CD4-positive, alpha-beta T cell treated with Interleukin-2 at 100 ng/mL for 4 hours (primary cell): ENCODE results near the gene CASTOR1.

Experiments used
- DNase-seq: peaks from one replicate; pipeline ENCODE4 v3.0.0-alpha.2; 2020; ENCODE audit warnings: low spot score

The CASTOR1 gene

DNA sequence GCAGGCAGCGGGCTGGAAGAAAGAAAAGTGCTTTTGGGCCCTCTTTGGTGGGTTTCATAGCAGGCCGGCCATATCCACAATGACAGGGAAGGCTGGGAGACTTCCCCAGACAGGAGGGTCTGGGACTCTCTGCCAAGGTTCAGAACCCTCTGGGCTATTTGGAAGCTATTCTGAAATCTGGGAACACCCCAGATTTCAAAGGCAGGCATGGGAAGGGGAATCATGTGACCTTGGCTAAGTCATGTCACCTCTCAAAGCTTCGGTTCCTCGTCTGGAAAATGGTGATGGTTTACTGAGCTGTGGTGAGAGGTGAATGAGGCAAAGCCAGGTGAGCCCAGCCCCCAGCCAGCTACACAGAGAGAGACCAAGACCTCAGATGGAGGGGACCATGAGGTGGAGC, 4.6 kb downstream of the CASTOR1 start:
- no peak for DNase-seq

DNA sequence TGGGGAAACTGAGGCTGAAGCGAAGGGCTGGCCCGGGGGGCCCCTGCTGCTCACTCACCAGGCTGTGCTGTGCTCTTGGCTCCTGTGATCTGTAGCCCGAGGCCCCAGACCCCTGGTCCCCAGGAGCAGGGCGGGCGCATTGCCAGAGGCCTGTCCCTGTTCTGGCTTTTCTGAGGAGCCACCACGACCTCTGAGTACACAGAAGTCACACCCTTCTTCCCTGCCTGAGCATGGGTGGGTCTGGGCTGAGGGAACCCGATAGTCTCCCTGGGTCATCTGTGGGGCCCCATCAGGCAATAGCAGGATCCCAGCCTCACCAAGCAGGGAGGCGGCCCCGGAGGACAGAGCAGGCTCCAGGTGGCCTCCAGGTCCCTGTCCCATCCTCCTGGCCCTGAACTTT, 5.1 kb downstream of the CASTOR1 start:
- no peak for DNase-seq

DNA sequence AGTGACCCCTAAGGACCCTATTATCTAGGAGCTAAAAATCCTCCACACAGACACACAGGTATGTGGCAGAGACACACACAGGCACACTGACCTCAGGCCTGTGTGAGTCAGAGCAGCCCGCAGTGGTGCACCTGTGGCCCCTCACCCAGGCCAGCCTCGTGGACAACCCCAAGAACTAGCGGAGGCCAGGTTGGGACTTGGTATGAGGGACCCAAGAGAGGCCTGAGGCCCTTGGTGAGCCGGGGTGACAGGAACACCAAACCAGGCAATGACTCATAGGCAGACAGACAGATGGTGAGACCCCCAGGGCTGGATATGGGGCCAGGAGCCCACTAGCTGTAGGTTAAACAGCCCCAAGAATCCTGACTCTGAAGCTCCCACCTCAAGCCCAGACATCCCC, 6.0 kb downstream of the CASTOR1 start:
- DNase-seq = no peak

DNA sequence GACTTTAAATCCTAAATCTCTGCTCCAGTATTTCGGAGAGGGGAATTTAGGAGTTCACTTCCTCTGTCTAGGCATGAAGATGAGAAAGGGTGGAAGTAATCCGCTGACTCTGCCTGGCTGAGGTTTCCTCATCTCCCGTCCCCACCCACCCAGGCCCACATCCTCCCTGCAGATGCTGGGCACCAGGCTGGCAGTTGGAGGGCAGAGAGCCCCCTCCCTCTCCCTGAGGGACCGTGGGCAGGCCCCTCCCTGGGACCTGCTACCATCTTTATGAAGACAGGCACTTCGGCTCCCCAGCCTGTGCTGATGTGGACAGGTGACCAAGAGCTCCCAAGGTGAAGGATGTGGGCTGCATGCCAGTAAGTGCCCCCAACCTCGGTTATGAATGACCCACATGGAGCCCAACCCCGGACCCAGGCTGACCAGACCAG, 6.7 kb downstream of the CASTOR1 start:
- no peak for DNase-seq

DNA sequence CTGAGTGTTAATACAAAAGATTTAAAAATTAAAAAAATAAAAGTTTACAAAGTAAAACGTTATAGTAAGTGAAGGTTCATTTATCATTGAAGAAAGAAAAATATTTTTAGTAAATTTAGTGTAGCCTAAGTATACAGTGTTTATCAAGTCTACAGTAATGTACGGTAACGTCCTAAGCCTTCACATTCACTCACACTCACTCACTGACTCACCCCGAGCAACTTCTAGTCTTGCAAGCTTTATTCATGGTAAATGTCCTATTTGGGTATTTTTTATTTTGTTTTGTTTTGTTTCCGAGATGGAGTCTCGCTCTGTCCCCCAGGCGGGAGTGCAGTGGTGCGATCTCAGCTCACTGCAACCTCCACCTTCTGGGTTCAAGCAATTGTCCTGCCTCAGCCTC, 8.8 kb downstream of the CASTOR1 start:
- no peak for DNase-seq

DNA sequence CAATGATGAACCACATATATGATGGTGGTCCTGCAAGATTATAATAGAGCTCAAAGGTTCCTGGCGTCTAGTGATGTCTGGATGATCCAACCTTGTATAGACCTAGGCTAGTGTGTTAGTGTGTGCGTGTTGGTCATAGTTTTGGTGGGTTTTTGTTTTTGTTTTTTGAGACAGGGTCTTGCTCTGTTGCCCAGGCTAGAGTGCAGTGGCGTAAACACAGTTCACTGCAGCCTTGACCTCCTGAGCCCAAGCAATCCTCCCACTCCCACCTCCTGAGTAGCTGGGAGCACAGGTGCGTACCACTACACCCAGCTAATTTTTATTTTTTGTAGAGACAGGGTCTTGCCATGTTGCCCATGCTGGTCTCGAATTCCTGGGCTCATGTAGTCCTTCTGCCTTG, 9.4 kb downstream of the CASTOR1 start:
- DNase-seq = no peak

DNA sequence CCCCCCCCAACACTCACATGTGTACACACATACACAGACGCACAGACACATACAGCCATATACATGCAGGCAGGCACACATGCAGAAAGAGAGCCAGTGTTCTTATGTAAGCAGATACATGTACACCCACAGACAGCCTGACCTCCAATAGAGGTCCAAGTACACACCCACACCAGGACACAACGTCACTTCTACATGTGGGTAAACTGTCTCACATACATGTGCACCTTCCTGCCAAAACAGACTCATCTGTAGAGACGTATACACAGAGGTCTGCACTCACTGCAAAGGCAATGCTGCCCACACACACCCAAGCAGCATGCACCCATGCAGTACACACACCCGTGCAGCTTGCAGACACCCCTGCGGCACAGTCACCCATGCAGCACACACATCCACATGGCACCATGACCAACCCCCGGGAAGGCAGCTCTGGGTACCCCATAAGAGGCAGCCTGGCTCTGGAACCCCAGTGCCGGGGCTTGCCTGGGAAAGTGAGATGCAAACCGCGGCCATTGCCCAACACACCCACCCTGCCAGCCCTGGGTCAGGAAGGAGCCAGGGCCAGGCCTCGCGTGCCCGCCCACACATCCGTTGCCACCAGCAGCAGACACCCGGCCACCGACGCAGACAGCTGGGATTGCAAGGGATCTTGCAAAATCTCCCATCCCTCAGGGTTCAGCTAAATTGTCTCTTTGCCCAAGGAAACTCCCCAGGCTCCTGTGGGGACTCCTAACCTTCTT, 10.1 kb downstream of the CASTOR1 start:
- DNase-seq = no peak

DNA sequence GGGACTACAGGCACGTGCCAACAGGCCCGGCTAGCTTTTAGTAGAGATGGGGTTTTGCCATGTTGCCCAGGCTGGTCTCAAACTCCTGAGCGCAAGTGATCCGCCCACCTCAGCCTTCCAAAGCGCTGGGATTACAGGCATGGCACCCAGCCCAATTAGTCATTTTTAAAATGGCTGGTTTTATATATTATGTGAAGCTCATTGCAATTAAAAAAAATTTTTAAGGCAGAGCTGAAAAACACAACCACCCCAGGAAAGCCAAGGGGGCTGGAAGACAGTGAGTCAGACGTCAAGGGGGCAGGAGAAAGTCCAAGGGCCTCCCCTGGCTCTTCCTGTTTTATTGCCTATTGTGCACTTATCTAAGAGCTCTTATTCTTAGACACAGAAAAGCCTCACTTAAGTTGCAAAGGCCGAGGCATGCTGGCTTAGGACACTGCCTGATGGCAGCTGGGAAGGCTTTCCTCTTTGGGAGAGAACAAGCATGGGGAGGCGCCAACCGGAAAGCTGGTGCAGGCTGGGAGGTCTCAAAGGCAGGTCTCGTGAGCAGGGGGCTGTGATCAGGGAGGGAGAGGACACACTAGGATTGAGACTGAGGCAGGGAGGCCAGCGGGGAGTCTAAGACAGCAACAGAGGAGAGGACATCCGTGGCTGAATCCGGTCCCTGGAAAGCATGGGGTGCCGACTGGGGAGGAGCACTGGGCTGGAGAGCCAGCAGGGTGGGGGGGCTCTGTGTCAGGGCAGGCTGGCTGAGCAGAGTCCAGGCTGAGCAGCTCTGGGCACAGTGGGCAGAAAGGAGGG, 11.6 kb downstream of the CASTOR1 start:
- DNase-seq = no peak

DNA sequence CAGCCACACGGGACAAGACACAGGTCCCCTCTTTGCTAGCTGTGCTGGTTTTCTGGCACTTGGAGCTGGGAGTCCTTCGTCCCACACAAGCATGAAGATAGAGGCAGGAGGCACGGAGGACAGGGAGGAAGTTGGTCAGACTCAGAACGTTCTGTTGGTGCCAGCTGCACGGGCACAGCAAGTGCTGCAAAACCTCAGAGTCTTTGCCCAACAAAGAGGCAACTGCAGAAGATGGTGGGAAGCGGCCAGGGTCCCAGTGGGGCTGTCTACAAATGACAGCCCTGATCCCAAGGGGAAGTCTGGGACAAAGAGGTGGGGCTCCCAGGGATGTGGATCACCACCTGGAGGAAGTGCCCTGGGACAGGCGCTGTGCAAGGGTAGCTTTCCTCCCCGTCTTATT, 13.3 kb downstream of the CASTOR1 start:
- DNase-seq = no peak

DNA sequence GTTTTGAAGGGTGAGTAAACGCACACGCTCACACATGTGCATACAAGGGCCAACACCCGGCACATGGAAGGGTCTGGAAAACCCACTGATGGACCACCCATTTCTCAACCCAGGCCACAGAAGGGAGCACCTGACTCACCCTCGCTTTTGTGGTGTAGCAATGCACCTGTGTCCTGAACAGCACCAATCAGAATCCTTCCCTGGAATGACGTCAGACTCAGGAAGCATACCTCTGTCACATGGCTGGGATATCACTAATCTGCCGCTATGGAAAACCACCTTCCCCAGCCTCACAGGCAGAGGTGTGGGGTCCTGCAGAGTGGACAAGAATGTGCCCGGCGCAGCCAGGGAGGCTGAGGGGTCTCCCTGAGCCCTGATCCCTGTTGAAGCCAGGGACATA, 13.7 kb downstream of the CASTOR1 start:
- peak; percentile 53 for DNase-seq

DNA sequence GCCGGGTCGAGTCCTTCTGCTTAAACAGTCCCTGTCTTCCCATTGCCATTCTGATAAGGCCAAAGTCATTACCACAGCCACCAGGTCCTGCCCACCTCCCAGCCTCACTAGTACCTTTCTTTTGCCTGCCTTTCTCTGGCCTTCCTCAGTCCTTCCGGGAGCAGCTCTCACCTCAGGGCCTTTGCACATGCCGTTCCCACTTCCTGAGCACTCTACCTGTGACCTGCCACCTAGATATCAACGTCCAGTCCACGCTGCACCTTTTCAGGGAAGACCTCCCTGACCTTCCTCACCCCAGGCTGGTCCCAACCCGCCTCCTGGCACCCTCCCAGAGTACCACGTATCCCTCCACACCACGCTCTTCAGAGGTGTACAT, 14.9 kb downstream of the CASTOR1 start:
- no peak for DNase-seq

DNA sequence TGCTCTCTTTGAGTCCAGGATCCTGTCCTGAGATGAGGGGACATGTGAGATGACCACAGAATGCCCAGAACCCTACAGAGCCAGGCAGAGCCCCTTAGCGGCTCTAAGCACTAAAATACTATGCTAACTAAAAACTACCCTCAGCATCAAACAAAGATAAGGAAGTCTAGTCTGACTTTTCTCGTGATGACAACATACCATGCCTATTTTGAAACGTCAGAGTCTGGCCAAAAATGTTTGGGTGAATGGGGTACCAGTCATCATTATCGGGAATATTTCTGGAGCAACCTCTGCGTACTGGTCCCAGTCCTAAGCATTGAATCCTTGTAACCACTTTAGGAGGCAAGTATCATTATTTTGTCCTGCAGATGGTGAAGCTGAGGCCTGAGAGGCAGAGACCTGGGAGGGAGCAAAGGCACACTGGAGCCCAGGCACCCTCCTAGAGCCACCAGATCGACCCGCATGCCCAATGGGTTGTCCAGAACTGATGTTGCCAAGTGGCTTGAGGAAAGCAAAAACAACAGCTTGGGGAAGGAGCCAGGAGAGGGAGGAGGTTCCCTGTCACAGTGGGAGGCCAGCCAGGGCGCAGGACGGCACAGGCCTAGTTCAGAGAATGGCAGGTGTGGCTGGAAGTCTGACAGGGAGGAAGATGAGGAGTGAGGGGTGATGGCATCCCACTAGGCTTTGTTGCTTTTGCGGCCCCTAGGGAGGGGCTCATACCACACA, 15.4 kb downstream of the CASTOR1 start:
- DNase-seq = no peak

DNA sequence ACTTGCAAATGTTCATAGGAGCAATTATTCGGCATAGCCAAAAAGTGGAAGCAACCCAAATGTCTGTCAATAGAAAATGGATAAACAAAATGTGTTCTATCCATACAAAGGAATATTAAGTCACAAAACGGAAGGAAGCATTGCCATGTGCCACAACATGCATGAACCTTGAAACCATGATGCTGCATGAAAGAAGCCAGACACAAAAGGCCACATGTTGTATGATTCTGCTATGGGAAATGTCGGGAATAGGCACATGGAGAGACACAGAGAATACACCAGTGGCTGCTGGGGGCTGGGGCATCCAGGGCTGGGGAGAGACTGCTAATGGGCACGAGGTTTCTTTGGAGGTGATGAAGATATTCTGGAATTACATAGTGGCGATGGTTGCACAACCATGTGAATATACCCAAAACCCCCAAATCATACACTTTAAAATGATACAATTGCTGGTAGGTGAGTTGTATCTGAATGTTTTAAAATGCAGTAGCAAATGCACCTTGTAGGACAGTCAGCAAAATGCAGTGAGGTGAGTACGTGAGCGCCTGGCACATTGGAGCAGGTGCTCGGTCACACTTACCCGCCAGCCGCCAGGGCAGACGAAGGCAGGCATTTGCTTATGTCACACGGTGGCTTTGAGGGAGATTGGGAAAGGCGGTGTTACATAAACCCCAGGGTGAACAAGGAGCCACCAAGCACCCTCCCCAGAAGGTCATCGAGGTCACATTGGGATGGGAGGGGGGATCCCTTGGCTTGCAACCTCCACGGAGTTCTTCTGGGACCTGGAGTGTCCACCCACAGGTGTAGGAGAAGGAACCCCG, 16.3 kb downstream of the CASTOR1 start:
- DNase-seq = no peak

DNA sequence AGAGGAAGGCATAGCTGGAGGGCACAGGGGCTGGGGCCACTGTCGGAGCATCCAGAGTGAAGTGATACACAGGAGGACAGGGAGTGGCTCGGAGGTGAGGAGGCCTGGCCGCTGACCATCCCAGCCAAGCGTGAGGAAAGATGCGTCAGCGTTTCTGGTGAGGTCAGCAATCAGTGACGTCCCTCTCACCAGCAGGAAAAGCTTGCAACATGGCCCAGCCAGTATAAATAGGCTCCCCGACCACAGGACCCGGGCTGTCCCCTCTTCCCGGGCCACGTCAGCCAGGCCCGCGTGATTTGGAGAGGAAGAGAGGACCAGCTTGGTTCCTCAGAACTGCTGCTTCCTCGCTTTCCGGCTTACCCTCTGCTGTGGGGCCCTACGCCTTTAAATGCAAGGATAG, 18.5 kb downstream of the CASTOR1 start:
- peak; percentile 12 for DNase-seq

DNA sequence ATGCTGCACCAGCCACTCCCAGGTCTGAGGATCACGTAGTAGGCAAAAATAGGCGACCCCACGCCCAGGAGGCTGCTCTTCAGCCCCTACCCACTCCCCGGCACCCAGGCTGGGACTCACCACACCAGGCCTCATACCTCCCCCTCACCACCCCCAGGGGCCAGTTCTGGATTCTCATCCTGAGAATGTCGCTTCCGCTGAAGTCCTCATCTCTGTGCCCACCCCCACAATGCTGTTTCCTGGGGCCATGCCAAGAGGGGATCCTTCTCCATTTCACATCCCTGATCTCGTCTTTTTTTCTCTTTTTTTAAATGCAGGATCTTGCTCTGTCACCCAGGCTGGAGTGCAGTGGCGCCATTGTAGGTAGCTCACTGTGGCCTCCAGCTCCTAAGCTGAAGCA, 21.0 kb downstream of the CASTOR1 start:
- no peak for DNase-seq

DNA sequence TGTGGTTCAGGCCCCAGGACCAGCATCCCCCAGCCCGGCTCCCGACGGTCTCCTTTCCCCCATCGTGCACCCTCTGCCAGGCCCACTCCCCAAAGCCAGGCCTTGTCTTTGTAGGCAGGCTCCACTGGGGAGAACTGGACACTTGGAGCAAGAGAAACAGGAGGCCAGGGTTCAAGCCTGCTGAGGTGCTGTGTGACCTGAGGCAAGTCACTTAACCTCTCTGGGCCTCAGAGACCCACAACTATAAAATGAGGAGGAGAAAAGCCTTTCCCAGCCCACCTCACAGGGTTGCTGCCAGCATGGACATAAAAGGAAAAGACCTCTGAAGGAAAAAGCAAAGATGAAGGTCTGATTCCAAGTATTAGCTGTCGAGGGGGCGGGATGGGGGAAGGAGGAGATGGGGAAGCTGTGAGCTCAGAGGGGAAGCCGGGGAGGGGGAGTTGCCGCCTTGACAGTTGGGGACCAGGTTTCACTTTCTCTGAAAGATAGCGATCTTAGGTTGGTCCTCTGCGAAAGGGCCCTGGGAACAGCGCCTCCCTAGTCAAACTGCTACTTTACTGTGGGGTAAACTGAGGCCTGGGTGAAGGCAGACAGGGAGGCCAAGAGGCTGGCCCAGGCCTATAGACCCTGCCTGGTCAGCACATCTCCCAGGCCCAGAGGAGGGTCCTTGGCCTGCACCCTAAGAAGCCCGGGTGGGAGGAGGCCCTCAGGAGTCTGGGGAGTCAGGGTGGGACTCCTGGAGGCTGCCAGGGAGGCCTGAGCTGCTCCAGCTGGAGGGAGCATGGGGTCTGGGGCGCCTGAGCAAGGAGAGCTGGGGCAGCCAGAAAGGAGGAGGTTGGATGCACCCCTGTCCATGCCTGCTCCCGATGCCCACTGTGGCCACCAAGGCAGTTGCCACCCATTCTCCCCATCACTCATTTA, 21.7 kb downstream of the CASTOR1 start:
- DNase-seq = peak; percentile 65

DNA sequence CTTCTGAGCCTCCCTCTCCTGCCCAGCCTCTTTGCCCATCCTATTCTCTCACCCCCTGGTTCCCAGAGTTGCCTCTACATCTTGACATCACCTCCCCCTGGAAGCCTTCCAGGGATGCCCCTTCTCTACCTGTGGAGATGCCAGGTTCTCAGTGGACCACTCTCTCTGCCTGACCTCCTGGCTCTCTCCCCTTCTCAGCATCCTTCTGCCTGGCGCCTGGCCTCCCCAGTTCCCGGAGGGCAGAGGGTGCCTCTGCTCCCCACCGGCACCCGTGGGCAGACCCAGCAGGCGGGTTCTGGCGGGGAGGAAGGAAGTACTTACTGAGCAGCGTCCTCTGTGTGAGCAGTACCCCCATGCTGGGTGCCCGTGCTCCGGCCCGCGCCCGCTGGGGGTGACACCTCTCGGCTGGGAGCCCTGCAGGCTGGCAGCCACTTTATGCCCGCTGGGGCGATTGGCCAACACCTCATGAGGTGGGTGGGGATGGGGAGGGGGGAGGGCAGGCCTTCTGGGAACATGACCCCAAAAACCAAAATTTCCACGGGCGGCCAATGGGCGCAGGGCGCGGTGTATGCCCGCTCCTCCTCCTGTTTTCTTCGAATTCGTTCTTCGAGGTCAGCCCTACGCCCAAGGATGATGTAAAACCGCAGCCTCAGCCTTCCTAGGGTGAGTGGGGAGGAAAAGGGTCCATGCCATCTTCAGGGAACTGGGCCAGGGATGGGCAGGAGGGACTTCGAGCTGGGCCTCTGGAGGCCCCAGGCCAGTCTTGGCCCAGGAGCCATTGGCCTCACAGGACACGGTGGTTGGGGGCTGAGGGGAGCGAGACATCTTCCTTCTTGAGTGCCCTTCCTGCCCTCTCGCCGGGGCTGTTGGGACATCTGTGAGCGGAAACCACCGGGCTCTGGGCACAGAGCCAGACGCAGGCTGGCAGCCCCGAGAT, 22.6 kb downstream of the CASTOR1 start, which contains the start of gene OSM:
Gene OSM (minus strand): TSS at position 407 of the 937 bp plus-strand sequence. CDS start 52 bp downstream, at position 355.
- DNase-seq = peak; percentile 84

DNA sequence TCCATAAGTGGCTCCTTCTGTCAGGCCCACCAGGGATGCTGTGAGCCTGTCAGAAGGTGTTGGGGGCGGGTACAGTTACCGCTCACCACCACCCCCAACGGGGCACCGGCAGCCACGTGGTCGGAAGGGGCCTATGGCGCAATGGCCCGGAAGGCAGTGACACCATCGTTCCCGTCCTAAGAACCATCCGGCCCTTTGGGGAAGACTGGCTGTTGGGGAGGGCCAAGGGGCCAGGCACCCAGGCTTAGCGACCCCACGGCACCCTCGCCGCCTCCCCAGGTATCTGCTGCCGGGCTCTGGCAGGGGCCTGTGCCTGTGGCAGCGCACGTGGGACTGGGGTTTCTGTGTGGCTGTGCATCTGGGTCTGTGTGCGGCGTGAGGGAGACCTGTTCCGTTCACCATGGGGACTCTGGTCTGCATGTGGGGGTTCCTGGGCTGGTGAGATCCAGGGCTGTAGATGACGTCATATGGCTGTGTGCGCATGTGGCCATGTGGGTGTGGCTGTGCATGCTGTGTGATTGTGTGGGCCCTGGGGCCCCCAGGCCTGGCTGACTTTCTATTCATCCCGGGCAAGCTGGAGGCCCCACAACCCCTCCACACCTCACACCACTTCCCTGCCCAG, 23.4 kb downstream of the CASTOR1 start:
- peak; percentile 78 for DNase-seq

DNA sequence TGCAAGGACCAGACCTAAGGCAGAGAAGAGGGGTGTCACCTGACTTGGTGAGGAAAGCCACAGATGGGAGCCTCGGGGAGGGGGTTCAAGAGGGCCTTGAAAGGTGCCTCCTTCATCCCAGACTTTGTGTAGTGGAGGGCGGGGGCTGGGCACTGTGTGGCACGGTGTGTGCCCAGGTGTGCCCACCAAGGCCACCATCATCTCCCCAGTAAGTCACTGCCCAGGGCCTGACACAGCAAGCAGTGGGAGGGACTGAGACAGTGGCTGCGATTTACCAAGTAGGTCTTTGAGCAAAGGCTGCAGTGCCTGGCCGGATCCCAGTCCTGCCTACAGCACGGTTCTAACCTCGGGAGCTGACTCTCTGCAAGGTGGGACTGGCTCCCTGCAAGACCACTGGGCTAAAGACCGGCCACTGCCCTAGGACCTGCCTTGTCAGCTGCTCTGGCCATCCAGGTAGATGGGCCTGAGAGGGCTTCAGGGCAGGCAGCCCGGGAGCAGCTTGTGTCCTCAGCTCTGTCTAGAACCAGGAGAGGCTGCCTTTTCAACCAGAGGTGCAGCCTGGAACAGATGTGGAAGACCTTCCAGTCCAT, 24.1 kb downstream of the CASTOR1 start:
- no peak for DNase-seq
